GM18502 (cell line): ENCODE measurements around the gene SLIT1.

ENCODE experiments used
- ATAC-seq: cut with Tn5 transposase; IDR thresholded peaks from one replicate; pipeline ENCODE4 v1.9.1; 2021; ENCODE audit warnings: mild to moderate bottlenecking; ENCODE audit not compliant: unreplicated experiment, poor library complexity

Gene SLIT1

DNA sequence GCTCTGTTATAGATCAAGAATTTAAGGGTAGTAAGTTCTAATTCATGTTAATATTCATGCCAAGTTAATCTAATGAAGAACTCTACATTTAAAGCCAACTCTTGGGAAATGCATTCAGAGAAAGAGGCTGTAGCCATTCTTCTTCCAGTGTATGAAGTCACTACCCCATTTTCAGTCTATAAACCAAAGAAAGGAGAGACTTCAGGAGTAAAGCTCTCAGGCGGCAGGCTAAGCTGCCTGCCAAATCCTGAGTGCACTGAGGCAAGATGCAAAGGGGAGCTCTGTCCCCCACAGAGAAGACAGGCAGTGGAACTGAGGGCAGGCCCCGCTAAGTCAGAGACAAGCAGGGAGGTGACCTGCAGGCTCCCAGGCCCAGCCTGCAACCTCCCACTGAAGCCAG lies 41.5 kb downstream of the SLIT1 start:
- ATAC-seq, result no peak

DNA sequence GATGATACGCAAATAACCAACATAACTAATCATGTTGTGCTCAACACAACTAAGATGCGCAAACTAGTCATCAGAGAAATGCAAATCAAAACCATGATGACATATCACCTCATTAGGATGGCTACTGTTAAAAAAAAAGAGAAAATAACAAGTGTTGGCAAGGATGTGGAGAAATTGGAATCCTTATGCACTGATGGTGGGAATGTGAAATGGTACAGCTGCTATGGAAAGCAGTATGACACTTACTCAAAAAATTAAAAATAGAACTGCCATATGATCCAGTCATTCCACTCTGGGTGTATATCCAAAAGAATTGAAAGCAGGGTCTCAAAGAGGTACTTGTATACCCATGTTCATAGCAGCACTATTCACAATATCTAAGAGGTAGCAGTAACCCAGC lies 42.9 kb downstream of the SLIT1 start:
- ATAC-seq, result no peak

DNA sequence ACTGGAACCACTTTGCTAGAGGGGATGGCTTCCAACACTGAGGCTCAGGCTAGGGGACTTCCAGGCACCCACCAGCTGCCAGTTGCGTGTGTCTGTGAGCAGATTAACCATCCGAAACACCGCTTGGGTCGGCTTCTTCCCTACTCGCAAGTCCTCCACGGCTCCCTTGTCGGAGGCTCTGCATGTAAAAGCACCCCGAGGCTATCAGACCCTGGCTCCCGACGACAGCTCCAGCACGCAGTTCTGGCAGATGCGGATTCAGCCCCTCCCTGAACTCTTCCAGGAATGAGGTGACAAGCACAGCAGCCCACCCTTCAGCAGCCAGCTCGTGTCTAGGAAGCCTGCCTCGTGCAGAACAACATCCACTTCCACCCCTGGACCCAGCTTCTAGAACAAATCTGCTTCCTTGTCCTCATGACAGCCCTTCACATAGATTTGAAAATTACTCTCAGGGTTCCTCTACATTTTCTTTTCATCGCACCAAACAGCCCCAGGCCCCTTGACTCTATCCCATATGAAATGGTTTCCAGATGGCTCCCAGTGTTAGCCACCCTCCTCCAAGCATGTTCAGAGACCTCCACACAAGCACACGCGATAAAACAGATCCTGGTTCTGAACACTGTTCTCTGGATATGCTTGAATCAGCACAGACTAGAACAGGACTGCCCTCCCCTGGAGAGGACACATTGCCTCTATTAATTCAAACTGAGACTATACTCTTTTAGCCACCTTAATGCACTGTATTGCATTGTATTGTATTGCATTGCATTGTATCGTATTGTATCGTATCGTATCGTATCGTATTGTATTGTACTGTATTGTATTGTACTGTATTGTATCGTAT lies 44.6 kb downstream of the SLIT1 start:
- ATAC-seq, result no peak

DNA sequence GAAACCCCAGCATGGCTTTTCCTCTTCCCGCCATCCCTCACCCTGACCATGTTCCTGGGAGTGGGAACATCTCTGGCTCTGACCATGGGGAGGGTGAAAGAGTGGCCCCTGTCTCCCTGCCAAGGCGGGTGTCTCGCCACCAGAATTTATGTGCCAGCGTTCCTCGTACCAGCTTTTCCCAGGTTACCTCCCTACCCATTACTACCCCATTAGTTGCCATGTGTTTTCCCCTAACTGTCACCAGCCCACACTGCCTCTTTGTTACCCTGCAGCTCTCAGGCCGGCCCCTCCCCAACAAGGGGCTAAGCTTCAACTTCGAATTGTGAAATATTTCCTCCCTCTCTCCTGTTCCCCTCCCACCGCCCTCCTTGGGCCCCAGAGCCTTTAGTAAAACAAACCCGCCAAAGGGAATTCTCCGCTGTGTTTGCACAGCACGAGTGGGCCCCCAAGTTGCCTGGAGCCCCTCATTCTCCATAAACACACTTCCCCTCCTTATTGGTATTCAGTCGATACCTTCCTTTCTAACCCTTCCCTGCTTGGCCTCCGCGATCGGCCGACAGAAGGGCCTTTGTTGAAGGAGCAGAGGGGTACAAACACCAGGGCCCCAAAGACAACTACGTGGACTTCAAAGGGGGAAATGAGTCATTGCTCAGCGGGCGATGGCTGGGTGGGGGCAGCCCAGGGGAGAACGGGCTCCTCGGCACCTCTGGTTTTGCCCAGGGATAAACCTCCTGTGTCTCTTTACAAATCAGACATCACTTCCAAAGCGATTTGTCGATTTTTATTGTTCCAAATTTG lies 45.5 kb downstream of the SLIT1 start:
- no peak for ATAC-seq

DNA sequence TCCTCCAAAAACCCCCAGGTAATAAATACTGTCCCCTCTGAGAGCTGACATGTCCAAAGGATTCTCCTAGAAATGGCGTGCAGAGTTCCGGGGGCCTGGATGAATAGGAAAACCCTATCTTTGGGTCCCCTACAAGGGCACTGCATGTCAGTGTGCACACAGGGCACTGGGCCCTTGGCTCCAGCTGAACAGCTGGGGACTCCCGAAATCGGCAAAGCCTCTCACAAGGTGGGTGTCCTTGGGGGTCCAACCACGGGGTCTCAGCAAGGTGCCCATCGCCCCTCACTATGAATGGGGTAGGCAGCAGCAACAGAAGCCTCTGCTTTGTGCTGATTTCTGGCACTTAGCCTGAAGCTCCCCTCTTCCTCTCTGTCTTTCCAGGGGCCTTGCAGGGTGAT lies 46.1 kb downstream of the SLIT1 start:
- ATAC-seq, result no peak

DNA sequence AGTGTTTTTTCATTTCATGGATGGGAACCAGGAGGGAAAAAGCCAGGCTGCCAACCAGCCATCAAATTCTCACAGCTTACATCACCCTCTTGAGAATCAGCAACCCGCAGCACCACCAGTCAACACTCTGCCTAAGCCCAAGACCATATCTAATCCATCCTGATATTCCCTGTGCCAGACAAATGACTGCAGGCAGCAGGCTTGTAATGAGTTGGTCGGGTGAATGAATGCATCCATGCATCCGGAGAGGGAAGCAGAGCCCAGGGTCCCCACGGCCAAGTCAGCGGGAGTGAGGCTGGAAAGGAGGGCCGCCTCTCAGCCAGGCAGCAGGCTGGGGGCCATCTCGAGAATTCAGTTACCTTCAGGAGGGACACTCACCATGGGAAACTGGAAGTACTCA lies 46.9 kb downstream of the SLIT1 start:
- ATAC-seq, result no peak

DNA sequence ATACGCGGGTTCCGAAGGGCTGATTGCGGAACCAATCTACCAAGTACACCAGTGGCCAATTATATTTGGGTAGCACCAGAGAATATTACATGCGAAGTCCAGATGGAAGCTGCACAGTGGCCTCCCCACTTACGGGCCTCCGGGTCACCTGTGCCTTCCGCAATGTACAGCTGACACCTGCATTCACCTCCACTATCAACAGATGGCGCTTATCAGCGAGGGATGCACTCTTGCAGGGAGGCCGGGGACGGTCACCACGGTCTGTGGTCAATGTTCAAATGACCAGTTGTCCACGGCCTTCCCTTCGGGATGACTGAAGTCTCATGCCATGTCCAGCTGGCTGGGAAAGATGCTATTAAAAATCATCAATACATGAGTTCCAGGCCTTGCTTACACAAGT lies 47.6 kb downstream of the SLIT1 start:
- no peak for ATAC-seq

DNA sequence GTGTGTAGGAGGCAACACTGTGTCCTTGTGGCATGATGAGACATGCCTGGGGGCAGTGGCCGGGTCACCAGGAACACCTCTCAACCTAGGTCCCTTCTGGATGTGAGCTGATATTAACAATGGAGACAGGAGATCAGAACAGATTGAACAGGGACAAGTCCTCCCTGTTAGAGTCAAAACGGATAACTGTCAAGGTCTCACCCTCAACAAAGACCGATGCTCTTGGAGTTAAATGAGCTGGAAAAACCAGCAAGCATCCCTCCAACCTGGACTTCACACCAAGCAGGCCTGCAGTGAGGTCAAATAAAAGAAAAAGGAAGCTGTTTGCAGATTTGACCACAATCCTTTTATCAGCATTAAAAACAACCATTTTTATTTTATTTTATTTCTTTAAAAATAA lies 49.0 kb downstream of the SLIT1 start:
- ATAC-seq, result no peak

DNA sequence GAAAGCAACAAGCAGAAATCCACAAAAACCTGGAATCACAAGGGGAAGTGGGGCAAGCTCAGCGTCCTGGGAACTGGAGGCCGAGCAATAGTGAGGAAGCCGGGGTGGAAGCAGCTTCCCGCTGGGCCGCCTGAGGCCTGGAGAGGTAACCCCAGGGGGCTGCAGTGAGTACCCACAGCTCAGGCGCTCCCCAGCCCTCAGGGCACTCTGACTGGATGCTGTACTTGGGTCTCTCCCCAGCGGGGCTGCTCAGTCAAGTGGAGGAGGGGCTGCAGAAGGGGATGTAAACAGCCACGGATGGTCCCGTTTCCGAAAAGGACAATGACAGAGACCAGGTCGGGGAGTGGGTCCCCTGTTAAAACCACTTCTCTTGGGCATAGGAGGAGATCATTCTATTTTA lies 50.3 kb downstream of the SLIT1 start:
- no peak for ATAC-seq

DNA sequence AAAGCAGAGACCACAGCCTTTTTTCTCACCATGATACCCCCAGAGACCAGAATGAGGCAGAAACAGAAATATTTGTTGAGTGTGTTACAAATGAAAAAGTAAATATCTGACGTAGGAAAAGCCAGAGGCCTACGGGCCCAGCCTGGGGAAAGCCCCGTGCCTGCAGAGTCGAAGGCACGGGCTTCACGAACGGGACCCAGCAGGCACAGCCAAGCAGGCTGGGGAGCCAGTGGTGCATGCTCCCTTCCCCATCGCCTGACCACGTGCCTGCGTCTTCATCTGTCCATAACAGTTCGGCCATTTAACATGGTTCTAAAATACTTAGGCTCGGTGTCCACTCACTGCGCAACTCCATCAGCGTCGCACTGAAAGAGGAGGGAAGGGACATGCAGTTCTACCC lies 50.8 kb downstream of the SLIT1 start:
- no peak for ATAC-seq

DNA sequence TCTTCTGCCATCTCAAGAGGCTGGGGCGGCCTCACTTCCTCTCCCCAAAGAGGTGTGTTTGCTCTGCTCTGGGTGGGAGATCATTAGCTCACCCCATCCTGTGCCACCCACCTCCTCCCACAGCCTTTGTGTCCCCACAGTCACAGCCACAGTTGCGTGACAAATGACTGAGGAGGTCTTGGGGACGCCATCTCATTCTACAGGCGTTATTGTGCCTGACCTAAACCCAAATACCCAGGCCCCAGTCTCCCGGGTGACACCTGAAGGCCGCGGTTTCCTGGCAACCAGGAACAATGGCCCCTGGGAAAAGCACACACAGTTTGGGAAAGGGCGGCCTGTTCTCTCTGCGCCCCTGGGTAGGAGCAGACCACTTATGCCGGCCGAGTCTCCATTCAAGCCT lies 51.6 kb downstream of the SLIT1 start:
- no peak for ATAC-seq

DNA sequence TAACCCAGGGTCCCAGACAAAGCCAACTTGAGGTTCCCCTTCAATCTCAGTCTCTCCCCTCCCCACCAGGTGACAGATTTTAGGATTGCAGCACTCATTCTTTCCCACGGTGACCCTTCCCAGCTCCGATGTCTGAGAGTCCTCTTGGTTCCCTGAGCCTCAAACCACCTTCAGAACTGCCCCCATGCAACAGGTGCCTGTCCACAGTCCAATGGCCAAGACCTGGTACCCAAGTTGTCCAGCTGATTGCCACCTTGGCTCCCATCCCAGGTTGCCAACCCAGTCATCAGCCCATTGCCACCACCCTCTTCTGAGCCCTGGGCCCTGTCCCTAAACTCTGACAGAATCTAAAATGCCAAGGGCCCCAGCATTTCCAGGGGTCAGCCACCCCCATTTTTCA lies 53.5 kb downstream of the SLIT1 start:
- no peak for ATAC-seq

DNA sequence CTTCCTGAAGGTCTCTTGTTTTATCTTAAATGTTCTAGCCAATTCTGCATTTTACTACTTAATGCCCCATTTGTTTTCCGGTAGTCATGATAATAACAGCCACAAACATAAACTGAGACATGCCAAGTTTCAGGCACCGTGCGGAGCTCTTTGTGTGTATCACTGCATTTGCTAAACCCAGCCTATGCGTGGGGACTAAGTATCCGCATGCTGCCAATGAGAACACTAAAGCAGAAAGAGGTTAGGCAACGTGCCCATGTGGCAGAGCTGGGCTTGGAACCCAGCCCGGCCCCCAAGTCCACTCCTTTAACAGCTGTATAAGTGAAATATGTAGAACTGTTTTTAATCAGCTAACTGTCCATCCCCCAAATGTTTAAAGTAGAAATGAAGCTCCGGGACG lies 54.1 kb downstream of the SLIT1 start:
- ATAC-seq, result no peak

DNA sequence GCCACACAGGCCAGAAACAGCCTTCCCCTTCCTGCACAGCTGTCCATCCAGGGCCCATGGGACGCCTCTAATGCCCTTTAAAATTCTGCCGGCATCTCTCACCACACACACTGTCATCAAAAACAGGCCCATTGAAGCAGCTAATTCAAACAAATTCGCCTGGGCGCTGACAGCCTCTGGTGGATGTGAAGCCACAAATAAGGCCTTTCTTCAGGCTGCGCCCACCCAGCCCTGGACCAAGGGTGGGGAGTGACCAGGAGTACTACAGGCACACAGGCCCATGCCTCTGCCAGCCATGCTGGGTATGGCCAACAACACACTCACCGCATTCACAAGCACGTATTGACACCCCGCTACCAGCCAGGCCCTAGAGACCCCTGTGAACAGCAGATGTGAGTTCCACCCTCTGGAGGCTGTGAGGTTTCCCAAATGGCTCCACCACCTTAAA lies 54.6 kb downstream of the SLIT1 start:
- no peak for ATAC-seq

DNA sequence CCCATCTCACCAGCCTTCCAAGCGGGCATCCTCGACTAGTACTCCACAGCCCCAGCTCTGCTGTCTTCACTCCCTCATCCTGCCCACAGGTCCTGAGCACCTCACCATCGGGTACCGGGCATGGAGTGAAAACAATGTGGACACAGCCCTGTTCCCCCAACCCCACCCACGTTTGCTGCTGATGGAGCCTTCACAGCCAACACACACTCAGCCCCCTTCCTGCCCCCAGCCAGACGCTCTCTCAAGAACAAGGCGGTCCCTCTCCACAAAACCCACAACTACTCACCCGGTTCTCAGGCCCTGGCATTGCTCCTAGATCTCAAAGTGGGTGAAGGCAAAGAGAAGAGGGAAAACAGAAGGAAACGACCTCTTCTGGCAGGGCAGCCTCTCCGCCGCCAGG lies 56.1 kb downstream of the SLIT1 start:
- ATAC-seq, result no peak

DNA sequence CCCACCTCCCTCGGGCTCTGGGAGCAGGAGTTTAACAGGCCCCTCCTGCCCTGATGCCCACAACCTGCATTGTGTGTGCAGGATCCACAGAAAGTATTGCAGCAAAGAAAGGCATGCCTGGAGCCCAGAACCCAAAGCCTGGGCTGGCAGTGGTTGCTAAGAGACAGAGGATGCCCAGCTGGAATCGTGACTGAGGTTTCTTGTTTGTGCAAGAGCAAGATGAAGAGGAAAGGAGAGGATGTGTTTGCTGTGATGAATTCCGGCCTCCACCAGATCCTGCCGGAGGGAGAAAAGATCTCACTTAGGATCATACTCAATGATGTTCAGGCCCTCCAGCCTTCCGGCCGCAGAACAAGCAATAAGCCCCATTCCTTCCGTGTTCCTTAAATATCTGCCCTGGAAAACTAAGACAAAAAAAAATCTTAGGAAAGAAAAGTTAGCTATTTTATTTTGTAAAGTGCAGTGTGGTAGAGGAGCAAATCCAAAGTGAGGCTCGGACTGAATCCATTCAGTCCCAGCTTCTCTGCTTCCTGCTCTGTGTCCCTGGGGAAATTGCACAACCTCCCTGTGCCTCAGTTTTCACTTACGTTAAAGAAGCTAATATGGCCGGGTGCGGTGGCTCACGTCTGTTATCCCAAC lies 57.1 kb downstream of the SLIT1 start:
- ATAC-seq, result no peak

DNA sequence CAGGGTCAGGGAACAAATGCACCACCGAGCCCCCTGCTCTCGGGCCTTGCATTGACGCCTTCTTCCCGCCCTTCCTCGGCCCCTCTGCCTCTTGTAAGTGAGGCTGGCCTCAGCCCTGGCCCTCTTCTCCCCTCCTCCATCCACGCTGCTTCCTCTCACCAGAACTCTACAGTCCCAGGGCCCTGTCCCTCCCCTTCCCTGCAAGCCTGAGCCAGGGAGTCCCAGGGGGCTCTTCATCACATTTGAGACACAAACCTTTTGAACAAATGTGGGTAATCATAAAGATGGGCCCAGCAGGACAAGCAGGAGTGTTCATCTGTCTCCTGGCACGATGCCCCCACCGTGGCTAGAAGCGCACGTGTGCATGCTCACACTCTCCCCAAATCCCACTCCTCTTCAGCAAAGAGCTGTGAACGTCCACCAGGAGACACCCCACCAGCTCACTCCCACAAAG lies 57.7 kb downstream of the SLIT1 start:
- ATAC-seq, result no peak

DNA sequence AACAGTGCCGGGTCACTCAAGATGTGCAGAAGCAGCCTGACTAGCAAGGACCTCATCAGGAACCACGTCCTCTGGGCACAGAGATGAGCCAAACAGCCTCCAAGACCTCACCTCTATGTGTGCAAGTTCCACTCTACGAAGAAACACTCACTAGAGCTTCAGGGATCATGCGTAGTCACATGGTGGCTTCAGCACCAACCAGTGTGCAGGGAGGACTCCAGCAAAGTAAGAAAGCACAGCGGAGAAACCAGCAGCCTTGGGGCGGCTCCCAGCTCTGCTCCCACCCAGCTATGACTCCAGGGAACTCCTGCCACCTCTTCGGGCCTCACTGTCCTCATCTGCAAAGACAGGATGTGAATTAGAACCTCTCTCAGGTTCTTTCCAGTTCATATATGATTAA lies 58.2 kb downstream of the SLIT1 start:
- ATAC-seq, result no peak

DNA sequence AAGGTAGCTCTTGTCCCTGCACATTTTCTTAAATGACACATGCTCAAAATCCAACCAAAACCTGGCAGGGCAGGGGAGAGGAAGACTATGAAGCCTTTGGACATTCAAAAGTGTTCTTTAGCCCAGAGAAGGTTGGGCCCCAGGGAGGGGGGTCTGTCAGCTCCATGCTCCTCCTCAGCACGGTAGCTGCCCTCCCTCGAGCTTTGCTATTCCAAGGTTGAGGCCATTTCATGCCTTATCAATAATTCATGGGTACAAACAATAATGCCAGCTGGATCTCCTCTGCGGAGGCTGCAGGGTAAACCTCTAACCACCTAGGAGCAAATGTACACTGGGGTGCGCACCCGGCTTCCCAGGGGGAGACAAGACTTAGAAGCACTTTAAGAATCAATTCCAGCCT lies 61.5 kb downstream of the SLIT1 start:
- ATAC-seq, result no peak

DNA sequence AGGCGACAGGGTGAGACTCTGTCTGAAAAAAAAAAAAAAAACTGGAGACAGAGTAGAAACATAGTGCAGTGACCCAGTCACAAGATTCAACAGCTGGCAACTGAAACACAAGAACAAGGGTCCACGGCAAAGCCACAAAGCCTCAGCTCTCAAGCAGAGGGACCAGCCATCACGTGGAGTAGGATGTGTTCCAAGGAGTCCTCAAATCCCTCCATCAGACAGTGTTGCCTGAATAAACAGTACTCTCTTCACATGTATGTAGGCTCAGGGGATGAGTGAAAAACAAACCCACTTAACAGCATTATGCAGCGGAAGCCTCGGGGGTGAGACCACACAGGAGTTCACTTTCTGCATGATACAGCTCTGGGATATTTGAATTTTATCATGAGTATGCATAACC lies 62.0 kb downstream of the SLIT1 start:
- no peak for ATAC-seq

DNA sequence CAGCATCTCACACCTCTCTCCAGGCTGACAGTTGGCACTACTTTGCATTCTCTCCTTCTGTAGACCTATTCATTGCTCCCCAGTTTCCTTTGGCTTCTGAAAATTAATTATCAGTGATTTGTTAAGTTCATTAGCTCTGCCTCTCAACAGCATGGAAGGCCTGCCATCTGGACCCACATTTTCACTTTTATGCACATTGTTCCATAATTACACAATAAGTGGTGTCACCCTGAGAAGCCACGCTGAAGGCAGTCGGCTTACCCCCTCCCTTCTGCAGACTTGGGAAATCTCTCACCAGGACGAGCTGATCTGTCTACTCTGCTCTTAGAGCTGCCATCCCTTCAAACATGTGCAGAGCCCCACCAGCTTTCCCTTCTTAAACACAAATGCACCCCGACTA lies 64.7 kb downstream of the SLIT1 start:
- no peak for ATAC-seq
